ENCODE results near the gene DENND1B. TPM values are rescaled to one million over a fixed set of nuclear protein-coding genes. Genes with fewer than 3 reads are reported as not detected.

DENND1B gene
- total and polyA plus RNA-seq, 5 donors from 2014 or later = 13.8 to 45.5 (median 18.1) TPM

DNA sequence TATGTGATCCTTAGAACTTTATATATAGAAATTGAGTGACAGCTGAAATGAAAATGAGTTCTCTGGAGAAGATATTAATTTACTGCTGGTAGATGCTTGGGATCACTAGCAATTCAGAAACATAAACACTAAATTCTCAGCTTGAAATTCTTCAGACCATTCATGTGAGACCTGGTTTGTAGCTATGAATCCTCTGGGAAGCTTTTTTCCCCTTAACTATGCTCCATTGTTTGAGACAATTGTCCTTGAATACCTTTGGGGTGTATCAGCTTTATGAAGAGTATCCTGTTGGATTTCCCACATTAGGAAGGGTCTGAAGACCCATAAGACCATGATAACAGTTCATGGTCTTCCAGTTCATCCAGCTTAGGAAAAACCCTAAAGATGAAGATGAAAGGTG lies 4.6 kb upstream of the DENND1B start:
- DNase-seq (no peak), ATAC-seq (ENCODE audit: low read depth in 2 of 2) (no peak)
- H3K9me3 Mint-ChIP-seq = no peaks in the 10 kb centered on the region
- H3K4me1 Mint-ChIP-seq = peaks cover 28 to 37% (median 29%) of the 10 kb centered on the region in 4 donors
- no peaks in the 10 kb centered on the region for H3K9me3 ChIP-seq (ENCODE audit: control insufficient read depth in 2 of 2, low read length in 2 of 2)
- H3K27me3 Mint-ChIP-seq = no peaks in the 10 kb centered on the region
- no peaks in the 10 kb centered on the region for H3K36me3 Mint-ChIP-seq
- no peaks in the 10 kb centered on the region for H3K27me3 ChIP-seq (ENCODE audit: control insufficient read depth, insufficient read depth, low read length)
- H3K4me1 ChIP-seq (ENCODE audit: control insufficient read depth, insufficient read depth, low read length, poor library complexity, severe bottlenecking) = peaks cover 33% of the 10 kb centered on the region
- H3K27ac ChIP-seq (ENCODE audit: insufficient read depth, low read length, poor library complexity, severe bottlenecking) = no peak overlapping the region
- no peak overlapping the region for H3K4me3 Mint-ChIP-seq
- no peaks in the 10 kb centered on the region for H3K36me3 ChIP-seq (ENCODE audit: control insufficient read depth, insufficient read depth, low read length)
- H3K4me3 ChIP-seq (ENCODE audit: low read depth, low read length) = no peak overlapping the region
- H3K27ac Mint-ChIP-seq = no peak overlapping the region

DNA sequence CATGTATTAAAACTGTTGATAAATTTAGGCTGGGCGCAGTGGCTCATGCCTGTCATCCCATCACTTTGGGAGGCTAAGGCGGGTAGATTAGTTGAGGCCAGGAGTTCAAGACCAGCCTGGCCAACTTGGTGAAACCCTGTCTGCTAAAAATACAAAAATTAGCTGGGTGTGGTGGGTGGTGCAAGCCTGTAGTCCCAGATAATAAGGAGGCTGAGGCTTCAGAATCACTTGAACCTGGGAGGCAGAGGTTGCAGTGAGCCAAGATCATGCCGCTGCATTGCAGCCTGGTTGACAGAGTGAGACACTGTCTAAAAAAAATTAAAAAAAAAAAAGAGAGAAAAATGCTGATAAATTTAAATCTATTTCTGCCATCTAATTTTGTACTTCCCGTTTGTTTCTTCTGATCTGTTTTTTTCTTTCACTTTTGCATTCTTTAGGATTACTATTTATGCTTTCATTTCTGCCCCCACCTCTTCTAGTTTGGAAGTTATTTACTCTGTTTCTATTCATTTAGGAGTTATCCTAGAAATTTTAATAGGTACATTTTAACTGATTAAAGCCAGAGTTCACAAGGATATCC lies 3.2 kb upstream of the DENND1B start:
- Mint-ChIP-seq H3K27ac (peak overlapping the region in 2 of 3 donors; percentile 36 to 37), H3K4me3 (peak overlapping the region; percentile 39 to 73 (median 56)), H3K4me1 (peaks cover 35 to 49% (median 39%) of the 10 kb centered on the region in 4 donors), H3K27me3 (no peaks in the 10 kb centered on the region), H3K36me3 (no peaks in the 10 kb centered on the region), H3K9me3 (no peaks in the 10 kb centered on the region)
- Histone ChIP-seq H3K27me3 (ENCODE audit: control insufficient read depth, insufficient read depth, low read length) (no peaks in the 10 kb centered on the region), H3K4me3 (ENCODE audit: low read depth, low read length) (peak overlapping the region; percentile 43), H3K9me3 (ENCODE audit: control insufficient read depth in 2 of 2, low read length in 2 of 2) (no peaks in the 10 kb centered on the region), H3K27ac (ENCODE audit: insufficient read depth, low read length, poor library complexity, severe bottlenecking) (no peak overlapping the region), H3K4me1 (ENCODE audit: control insufficient read depth, insufficient read depth, low read length, poor library complexity, severe bottlenecking) (peaks cover 44% of the 10 kb centered on the region), H3K36me3 (ENCODE audit: control insufficient read depth, insufficient read depth, low read length) (no peaks in the 10 kb centered on the region)
- no peak for ATAC-seq (ENCODE audit: low read depth in 2 of 2)
- peak in 1 of 3 donors; percentile 26 for DNase-seq

DNA sequence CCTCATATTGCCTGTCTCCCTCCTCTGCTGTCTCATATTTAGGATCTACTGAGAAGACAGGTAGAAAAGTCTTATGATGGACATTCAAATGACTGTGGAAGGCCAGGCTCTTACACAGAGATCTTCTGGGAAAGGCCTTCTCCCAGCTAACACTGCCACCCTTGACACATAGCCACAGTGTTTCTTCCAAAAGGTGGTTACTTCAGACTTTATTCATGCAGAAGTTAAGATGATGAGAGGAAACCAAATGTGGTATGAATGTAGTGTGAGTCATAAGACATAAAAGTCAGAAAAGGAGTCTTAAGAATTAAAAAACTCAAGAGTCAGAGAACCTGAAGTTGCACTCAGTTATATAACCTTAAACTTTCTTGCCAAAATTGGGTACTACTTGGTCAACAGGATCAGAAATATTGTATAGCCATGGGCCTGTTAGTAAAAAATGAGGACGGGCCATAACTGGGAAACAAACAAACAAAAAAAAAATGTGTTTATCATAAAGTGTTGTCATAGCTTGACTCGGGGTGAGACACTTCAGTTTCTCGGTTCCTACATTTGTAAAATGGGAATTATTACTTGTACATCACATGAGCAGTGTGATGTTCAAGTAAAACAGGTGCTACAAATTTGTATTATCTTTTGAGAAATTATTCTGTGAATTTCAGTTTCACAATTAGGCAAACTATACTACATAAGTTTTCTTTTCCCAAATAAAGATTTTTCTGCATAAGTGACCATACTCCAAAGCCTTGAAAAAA lies 1.2 kb upstream of the DENND1B start:
- Histone ChIP-seq H3K4me3 (ENCODE audit: low read depth, low read length) (peak overlapping the region; percentile 72), H3K4me1 (ENCODE audit: control insufficient read depth, insufficient read depth, low read length, poor library complexity, severe bottlenecking) (peaks cover 63% of the 10 kb centered on the region), H3K9me3 (ENCODE audit: control insufficient read depth in 2 of 2, low read length in 2 of 2) (no peaks in the 10 kb centered on the region), H3K27ac (ENCODE audit: insufficient read depth, low read length, poor library complexity, severe bottlenecking) (peak overlapping the region; percentile 87), H3K27me3 (ENCODE audit: control insufficient read depth, insufficient read depth, low read length) (no peaks in the 10 kb centered on the region), H3K36me3 (ENCODE audit: control insufficient read depth, insufficient read depth, low read length) (no peaks in the 10 kb centered on the region)
- Mint-ChIP-seq H3K4me1 (peaks cover 48 to 68% (median 54%) of the 10 kb centered on the region in 4 donors), H3K4me3 (peak overlapping the region; percentile 87 to 95 (median 92)), H3K27me3 (no peaks in the 10 kb centered on the region), H3K9me3 (no peaks in the 10 kb centered on the region), H3K36me3 (peaks cover 6% of the 10 kb centered on the region), H3K27ac (peak overlapping the region; percentile 98 to 99 (median 98))
- DNase-seq (peak in 2 of 3 donors; percentile 47 to 78), ATAC-seq (ENCODE audit: low read depth in 2 of 2) (peak; percentile 59 to 67)

DNA sequence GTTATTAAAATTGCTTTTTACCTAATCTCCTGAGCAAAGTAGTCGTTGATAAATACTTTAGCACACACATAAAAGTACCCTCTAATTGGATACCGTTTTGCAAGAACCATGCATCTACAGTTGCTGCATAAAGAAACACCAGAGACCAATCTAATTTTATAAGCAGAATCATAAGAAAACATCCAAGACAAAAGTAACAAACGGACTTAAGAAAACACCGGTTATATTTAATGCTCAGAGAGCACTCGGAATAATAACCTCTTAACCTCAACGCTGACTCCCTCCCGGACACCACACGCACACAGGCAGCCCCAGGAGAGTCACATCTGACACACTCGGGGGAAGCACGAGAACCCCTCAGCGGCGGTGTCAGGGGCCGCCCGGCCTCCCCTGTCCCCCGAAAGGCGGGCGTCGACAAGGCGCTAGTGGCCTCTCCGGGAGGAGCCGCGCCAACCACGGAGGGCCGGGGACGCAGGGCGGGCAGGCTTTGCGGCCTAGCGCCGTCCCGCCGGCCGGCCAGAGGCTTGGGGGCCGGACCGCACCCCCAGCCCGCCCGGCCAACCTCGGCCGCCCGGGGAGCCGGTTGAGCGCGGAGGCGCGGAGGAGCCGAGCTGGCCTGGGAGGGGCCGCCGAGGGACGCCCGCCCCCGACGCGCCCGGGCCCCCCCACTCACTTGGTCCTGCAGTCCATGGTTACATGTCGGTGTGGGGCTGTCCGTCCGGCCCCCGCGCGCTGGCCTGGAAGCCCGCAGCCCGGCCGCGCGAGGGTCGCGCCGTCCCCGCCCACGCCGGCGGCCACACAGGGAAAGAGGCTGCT lies 606 bp downstream of the DENND1B start:
- H3K27ac Mint-ChIP-seq = peak overlapping the region; percentile 64 to 93 (median 82)
- no peaks in the 10 kb centered on the region for H3K27me3 Mint-ChIP-seq
- peak overlapping the region; percentile 90 to 95 (median 94) for H3K4me3 Mint-ChIP-seq
- DNase-seq (peak; percentile 35 to 67 (median 46)), ATAC-seq (ENCODE audit: low read depth in 2 of 2) (peak; percentile 24 to 30)
- H3K4me1 Mint-ChIP-seq = peaks cover 51 to 76% (median 59%) of the 10 kb centered on the region in 4 donors
- Histone ChIP-seq H3K9me3 (ENCODE audit: control insufficient read depth in 2 of 2, low read length in 2 of 2) (no peaks in the 10 kb centered on the region), H3K27me3 (ENCODE audit: control insufficient read depth, insufficient read depth, low read length) (no peaks in the 10 kb centered on the region), H3K4me3 (ENCODE audit: low read depth, low read length) (peak overlapping the region; percentile 99), H3K36me3 (ENCODE audit: control insufficient read depth, insufficient read depth, low read length) (peaks cover 7% of the 10 kb centered on the region), H3K27ac (ENCODE audit: insufficient read depth, low read length, poor library complexity, severe bottlenecking) (peak overlapping the region; percentile 87), H3K4me1 (ENCODE audit: control insufficient read depth, insufficient read depth, low read length, poor library complexity, severe bottlenecking) (peaks cover 68% of the 10 kb centered on the region)
- peaks cover 6% of the 10 kb centered on the region for H3K36me3 Mint-ChIP-seq
- no peaks in the 10 kb centered on the region for H3K9me3 Mint-ChIP-seq

DNA sequence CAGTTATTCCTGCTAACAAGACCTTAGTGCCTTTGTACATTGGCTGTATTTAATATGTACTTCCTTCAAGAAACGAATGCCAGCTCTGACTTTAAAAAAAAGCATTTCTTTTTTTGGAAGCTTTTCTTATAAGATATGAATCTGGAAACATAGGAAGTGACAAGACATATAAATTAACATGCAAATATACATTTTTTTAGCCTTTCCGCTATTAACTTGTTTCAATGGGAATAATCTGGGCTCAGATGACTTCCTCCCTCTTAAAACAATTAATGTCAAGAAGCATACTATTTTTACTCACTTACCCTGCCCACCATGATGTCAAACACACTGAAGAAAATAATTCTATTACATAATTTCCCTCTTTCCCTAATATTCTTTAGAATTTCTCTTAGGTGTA lies 1.4 kb downstream of the DENND1B start:
- peak overlapping the region; percentile 87 for H3K27ac ChIP-seq (ENCODE audit: insufficient read depth, low read length, poor library complexity, severe bottlenecking)
- H3K9me3 ChIP-seq (ENCODE audit: control insufficient read depth in 2 of 2, low read length in 2 of 2) = no peaks in the 10 kb centered on the region
- H3K36me3 ChIP-seq (ENCODE audit: control insufficient read depth, insufficient read depth, low read length) = peaks cover 7% of the 10 kb centered on the region
- peak overlapping the region; percentile 99 for H3K4me3 ChIP-seq (ENCODE audit: low read depth, low read length)
- H3K27me3 ChIP-seq (ENCODE audit: control insufficient read depth, insufficient read depth, low read length) = no peaks in the 10 kb centered on the region
- H3K27ac Mint-ChIP-seq = peak overlapping the region in 2 of 3 donors; percentile 82 to 93
- peaks cover 53 to 78% (median 61%) of the 10 kb centered on the region in 4 donors for H3K4me1 Mint-ChIP-seq
- ATAC-seq (ENCODE audit: low read depth in 2 of 2) (no peak), DNase-seq (no peak)
- peaks cover 6% of the 10 kb centered on the region for H3K36me3 Mint-ChIP-seq
- peaks cover 67% of the 10 kb centered on the region for H3K4me1 ChIP-seq (ENCODE audit: control insufficient read depth, insufficient read depth, low read length, poor library complexity, severe bottlenecking)
- peak overlapping the region; percentile 90 to 94 (median 92) for H3K4me3 Mint-ChIP-seq
- no peaks in the 10 kb centered on the region for H3K27me3 Mint-ChIP-seq
- H3K9me3 Mint-ChIP-seq = no peaks in the 10 kb centered on the region

DNA sequence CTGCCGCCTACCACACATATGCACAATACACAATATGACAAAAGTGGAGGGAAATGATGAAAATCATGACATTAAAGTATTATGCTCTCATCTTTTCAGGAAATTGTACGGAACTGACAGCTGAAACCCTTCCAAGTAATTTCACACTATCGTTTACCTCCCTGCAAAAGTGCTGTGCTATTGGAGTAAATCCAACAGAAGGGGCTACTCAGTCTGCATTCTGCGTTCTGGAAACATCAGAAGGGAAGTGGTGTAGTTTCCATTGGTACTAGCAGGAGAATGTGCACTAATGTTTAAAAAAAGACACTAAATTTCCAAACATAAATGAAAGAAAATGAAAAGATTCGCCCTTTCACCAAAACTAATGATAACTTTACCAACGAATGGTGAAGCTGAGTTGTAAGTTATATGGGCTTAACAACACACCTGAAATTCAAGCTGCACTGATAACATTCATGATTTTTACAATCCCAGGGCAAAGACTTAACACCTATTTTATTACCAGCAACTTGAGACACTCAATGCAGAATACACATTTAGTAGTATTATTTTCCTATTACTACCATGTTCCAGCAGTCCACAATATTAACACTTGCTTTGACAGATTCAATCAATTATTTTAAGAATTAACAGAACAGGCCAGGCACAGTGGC lies 3.2 kb downstream of the DENND1B start:
- H3K4me3 Mint-ChIP-seq = peak overlapping the region; percentile 33 to 94 (median 90)
- H3K36me3 Mint-ChIP-seq = peaks cover 12% of the 10 kb centered on the region
- ATAC-seq (ENCODE audit: low read depth in 2 of 2) (no peak), DNase-seq (no peak)
- H3K4me1 ChIP-seq (ENCODE audit: control insufficient read depth, insufficient read depth, low read length, poor library complexity, severe bottlenecking) = peaks cover 67% of the 10 kb centered on the region
- H3K4me1 Mint-ChIP-seq = peaks cover 53 to 79% (median 67%) of the 10 kb centered on the region in 4 donors
- H3K36me3 ChIP-seq (ENCODE audit: control insufficient read depth, insufficient read depth, low read length) = peaks cover 7% of the 10 kb centered on the region
- H3K27me3 ChIP-seq (ENCODE audit: control insufficient read depth, insufficient read depth, low read length) = no peaks in the 10 kb centered on the region
- no peaks in the 10 kb centered on the region for H3K9me3 ChIP-seq (ENCODE audit: control insufficient read depth in 2 of 2, low read length in 2 of 2)
- no peaks in the 10 kb centered on the region for H3K9me3 Mint-ChIP-seq
- peak overlapping the region; percentile 41 for H3K4me3 ChIP-seq (ENCODE audit: low read depth, low read length)
- no peaks in the 10 kb centered on the region for H3K27me3 Mint-ChIP-seq
- H3K27ac ChIP-seq (ENCODE audit: insufficient read depth, low read length, poor library complexity, severe bottlenecking) = no peak overlapping the region
- no peak overlapping the region for H3K27ac Mint-ChIP-seq

DNA sequence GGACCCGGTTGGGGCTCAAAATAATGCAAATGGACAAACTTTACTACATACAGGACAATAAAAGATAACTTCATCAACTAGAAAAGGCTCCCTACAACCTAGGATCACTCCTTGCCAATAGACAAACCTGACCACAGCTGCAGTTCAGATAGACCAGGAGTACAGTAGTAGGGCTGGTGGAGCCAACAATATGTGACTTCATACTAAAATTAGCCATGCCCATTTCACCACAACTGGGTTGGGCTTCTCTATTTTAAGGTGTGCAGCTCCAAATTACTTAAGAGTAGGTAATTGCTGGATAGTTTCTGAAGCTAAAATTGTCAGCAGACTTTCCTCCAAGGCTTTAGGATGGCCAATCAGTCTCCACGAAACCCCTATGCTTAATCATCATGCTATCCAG lies 3.9 kb downstream of the DENND1B start:
- no peaks in the 10 kb centered on the region for H3K27me3 Mint-ChIP-seq
- Histone ChIP-seq H3K36me3 (ENCODE audit: control insufficient read depth, insufficient read depth, low read length) (peaks cover 7% of the 10 kb centered on the region), H3K27ac (ENCODE audit: insufficient read depth, low read length, poor library complexity, severe bottlenecking) (no peak overlapping the region), H3K27me3 (ENCODE audit: control insufficient read depth, insufficient read depth, low read length) (no peaks in the 10 kb centered on the region), H3K4me3 (ENCODE audit: low read depth, low read length) (peak overlapping the region; percentile 41), H3K4me1 (ENCODE audit: control insufficient read depth, insufficient read depth, low read length, poor library complexity, severe bottlenecking) (peaks cover 60% of the 10 kb centered on the region), H3K9me3 (ENCODE audit: control insufficient read depth in 2 of 2, low read length in 2 of 2) (no peaks in the 10 kb centered on the region)
- ATAC-seq (ENCODE audit: low read depth in 2 of 2) (no peak), DNase-seq (no peak)
- peak overlapping the region in 1 of 4 donors; percentile 90 for H3K4me3 Mint-ChIP-seq
- no peaks in the 10 kb centered on the region for H3K9me3 Mint-ChIP-seq
- H3K36me3 Mint-ChIP-seq = peaks cover 12% of the 10 kb centered on the region
- peaks cover 56 to 79% (median 68%) of the 10 kb centered on the region in 4 donors for H3K4me1 Mint-ChIP-seq
- no peak overlapping the region for H3K27ac Mint-ChIP-seq
